ENCODE data around the gene AKR1C4. TPM values are rescaled to one million over a fixed set of nuclear protein-coding genes. Genes with fewer than 3 reads are reported as not detected.
"Not testable (repeated sequence)": the region's sequence is repeated elsewhere in the genome, so short reads cannot be mapped to it uniquely, and the experiment has no call there.

AKR1C4 gene
- total RNA-seq, 1 donor from 2014 or later: not detected

DNA sequence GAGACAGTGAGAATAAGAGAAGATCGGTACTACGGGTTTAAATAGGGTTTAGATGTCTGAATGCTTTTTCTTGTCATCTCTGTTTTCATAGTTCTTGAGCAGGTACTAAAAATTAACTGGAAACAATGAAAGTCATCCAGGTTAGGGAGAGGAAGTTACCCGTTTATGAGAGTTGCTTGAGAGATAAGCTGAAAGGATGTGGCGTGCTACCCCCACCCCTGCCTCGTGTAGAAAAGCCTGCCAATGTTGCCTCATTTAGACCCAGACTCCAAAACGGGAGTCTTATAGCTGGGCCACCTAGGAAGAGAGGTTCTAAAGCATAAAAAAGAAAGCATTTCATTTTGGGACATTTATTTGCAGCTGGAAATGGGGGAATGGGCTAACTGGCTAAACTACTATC is 10.2 kb downstream of the AKR1C4 start:
- H3K4me1 Mint-ChIP-seq: no peaks in the 10 kb centered on the region
- peaks cover 6% of the 10 kb centered on the region for H3K36me3 Mint-ChIP-seq (ENCODE audit: low read depth)
- no peaks in the 10 kb centered on the region for H3K27me3 Mint-ChIP-seq (ENCODE audit: low read depth)
- peaks cover 19% of the 10 kb centered on the region for H3K9me3 Mint-ChIP-seq
- DNase-seq (ENCODE audit: low read depth, low spot score): no peak
- TF ChIP-seq, protein P1, sequence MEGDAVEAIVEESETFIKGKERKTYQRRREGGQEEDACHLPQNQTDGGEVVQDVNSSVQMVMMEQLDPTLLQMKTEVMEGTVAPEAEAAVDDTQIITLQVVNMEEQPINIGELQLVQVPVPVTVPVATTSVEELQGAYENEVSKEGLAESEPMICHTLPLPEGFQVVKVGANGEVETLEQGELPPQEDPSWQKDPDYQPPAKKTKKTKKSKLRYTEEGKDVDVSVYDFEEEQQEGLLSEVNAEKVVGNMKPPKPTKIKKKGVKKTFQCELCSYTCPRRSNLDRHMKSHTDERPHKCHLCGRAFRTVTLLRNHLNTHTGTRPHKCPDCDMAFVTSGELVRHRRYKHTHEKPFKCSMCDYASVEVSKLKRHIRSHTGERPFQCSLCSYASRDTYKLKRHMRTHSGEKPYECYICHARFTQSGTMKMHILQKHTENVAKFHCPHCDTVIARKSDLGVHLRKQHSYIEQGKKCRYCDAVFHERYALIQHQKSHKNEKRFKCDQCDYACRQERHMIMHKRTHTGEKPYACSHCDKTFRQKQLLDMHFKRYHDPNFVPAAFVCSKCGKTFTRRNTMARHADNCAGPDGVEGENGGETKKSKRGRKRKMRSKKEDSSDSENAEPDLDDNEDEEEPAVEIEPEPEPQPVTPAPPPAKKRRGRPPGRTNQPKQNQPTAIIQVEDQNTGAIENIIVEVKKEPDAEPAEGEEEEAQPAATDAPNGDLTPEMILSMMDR (conservative IDR thresholded peaks at IDR 0.05): no peak
- H3K27ac Mint-ChIP-seq (ENCODE audit: unreplicated experiment): no peak overlapping the region
- no peak overlapping the region for H3K4me3 Mint-ChIP-seq

DNA sequence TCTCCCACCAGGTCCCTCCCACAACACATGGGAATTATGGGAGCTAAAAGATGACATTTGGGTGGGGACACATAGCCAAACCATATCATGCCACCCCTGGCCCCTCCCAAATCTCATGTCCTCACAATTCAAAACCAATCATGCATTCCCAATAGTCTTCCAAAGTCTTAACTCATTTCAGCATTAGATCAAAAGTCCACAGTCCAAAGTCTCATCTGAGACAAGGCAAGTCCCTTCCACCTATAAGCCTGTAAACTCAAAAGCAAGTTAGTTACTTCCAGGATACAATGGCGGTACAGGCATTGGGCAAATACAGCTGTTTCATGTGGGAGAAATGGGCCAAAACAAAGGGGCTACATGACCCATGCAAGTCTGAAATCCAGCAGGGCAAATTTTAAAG is 13.1 kb downstream of the AKR1C4 start:
- H3K9me3 Mint-ChIP-seq: peaks cover 12% of the 10 kb centered on the region
- not testable (repeated sequence) for H3K4me3 Mint-ChIP-seq; H3K36me3 Mint-ChIP-seq (ENCODE audit: low read depth); DNase-seq (ENCODE audit: low read depth, low spot score); H3K4me1 Mint-ChIP-seq; H3K27me3 Mint-ChIP-seq (ENCODE audit: low read depth); H3K27ac Mint-ChIP-seq (ENCODE audit: unreplicated experiment)

DNA sequence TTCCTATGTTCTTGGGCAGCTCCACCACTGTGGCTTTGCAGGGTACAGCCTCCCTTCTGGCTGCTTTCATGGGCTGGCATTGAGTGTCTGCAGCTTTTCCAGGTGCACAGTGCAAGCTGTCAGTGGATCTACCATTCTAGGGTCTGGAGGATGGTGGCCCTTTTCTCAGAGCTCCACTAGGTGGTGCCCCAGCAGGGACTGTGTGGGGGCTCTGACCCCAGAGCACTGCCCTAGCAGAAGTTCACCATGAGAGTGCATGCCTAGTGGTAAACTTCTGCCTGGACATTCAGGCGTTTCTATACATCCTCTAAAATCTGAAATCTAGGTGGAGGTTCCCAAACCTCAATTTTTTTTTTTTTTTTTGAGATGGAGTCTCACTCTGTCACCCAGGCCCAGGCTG is 13.6 kb downstream of the AKR1C4 start:
- H3K4me1 Mint-ChIP-seq; H3K4me3 Mint-ChIP-seq; H3K27me3 Mint-ChIP-seq (ENCODE audit: low read depth); DNase-seq (ENCODE audit: low read depth, low spot score); H3K36me3 Mint-ChIP-seq (ENCODE audit: low read depth); H3K27ac Mint-ChIP-seq (ENCODE audit: unreplicated experiment): not testable (repeated sequence)
- peaks cover 12% of the 10 kb centered on the region for H3K9me3 Mint-ChIP-seq

DNA sequence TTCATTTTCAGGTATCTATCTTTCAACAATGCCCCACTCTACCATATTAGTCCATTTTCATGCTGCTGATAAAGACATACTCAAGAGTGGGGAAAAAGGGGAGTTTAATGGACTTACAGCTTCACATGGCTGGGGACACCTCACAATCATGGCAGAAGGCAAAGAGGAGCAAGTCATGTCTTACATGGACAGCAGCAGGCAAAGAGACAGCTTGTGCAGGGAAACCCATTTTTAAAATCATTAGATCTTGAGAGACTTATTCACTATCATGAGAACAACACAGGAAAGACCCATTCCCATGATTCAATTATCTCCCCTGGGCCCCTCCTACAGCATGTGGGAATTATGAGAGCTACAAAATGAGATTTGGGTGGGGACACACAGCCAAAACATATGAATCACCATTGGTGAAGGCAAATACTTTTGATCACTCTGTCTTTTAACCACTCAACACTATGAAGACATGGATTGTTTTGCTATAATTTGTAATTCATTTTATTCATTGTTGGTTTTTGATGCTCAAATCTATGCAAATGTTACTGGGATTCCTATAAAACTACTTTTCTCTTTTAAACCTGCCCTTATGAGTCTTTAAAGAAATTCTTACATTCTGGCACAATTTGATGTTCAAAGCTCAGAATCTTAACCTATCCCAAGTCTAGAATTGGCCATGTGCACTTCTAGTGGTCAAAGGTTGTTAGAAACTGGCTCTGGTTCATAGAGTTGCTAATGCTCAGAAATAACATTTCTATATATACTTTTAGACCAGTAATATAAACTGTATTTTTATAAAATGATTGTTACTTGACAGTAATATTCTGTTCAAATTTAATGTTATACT is 15.3 kb downstream of the AKR1C4 start:
- H3K27ac Mint-ChIP-seq (ENCODE audit: unreplicated experiment): no peak overlapping the region
- peaks cover 6% of the 10 kb centered on the region for H3K36me3 Mint-ChIP-seq (ENCODE audit: low read depth)
- H3K4me1 Mint-ChIP-seq: no peaks in the 10 kb centered on the region
- no peak overlapping the region for H3K4me3 Mint-ChIP-seq
- H3K27me3 Mint-ChIP-seq (ENCODE audit: low read depth): no peaks in the 10 kb centered on the region
- TF ChIP-seq, protein P1 (conservative IDR thresholded peaks at IDR 0.05): no peak
- peaks cover 12% of the 10 kb centered on the region for H3K9me3 Mint-ChIP-seq
- no peak for DNase-seq (ENCODE audit: low read depth, low spot score)

DNA sequence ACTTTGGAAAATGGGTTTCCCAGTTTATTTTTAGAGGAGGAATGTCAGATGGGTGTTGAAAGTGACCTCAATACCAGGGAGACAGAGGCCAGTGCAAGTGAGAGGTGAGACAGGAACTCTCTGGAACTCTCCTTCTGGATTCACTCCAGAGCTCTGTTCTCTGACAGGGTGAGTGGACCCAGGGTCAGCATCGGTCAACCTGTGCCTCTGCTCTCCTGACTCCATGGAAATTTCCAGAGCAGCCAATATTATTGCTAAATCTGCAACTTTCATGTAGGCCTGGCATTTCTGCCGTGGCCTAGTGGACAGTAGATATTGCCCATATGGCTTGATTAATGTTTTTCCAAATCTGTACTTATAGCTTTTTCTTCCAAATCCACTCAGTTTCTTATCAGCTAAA is 20.2 kb downstream of the AKR1C4 start:
- Mint-ChIP-seq H3K27me3 (ENCODE audit: low read depth) (no peaks in the 10 kb centered on the region), H3K36me3 (ENCODE audit: low read depth) (peaks cover 3% of the 10 kb centered on the region), H3K9me3 (peaks cover 5% of the 10 kb centered on the region), H3K27ac (ENCODE audit: unreplicated experiment) (no peak overlapping the region), H3K4me3 (no peak overlapping the region), H3K4me1 (no peaks in the 10 kb centered on the region)
- no peak for DNase-seq (ENCODE audit: low read depth, low spot score)
- TF ChIP-seq, protein P1 (conservative IDR thresholded peaks at IDR 0.05): no peak

DNA sequence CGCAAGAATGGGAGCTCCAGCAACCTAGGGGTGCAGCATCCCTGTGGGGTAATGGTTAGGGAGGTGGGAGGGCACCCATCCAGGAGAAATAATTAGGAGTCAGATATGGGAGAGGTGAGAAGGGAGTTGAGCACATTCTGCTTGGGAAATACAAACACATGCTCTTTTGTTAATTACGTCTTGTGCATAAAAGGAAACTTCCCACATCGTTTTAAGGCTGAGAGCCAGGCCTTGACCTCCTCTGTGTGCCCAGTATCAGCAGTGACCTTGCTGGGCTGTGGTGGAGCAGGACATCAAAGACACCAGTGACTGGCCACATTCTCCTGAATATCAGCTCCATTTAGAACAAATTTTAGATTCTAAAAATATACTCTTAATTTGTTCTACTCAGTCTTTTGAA is 22.6 kb downstream of the AKR1C4 start:
- H3K27me3 Mint-ChIP-seq (ENCODE audit: low read depth): no peaks in the 10 kb centered on the region
- H3K9me3 Mint-ChIP-seq: peaks cover 8% of the 10 kb centered on the region
- TF ChIP-seq, protein P1 (conservative IDR thresholded peaks at IDR 0.05): no peak
- H3K4me1 Mint-ChIP-seq: no peaks in the 10 kb centered on the region
- H3K27ac Mint-ChIP-seq (ENCODE audit: unreplicated experiment): no peak overlapping the region
- DNase-seq (ENCODE audit: low read depth, low spot score): no peak
- H3K36me3 Mint-ChIP-seq (ENCODE audit: low read depth): peaks cover 5% of the 10 kb centered on the region
- H3K4me3 Mint-ChIP-seq: no peak overlapping the region

DNA sequence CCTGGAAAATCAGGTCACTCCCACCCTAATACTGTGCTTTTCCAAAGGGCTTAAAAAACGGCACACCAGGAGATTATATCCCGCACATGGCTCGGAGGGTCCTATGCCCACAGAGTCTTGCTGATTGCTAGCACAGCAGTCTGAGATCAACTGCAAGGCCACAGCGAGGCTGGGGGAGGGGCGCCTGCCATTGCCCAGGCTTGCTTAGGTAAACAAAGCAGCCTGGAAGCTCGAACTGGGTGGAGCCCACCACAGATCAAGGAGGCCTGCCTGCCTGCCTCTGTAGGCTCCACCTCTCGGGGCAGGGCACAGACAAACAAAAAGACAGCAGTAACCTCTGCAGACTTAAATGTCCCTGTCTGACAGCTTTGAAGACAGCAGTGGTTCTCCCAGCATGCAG is 26.3 kb downstream of the AKR1C4 start:
- H3K27ac Mint-ChIP-seq (ENCODE audit: unreplicated experiment); H3K27me3 Mint-ChIP-seq (ENCODE audit: low read depth); H3K4me1 Mint-ChIP-seq; DNase-seq (ENCODE audit: low read depth, low spot score); H3K36me3 Mint-ChIP-seq (ENCODE audit: low read depth); H3K9me3 Mint-ChIP-seq; H3K4me3 Mint-ChIP-seq: not testable (repeated sequence)

Measured in neural crest cell (in vitro differentiated cells).